NCI-H128 (cell line): ENCODE measurements around the gene SRGAP1.
"Not testable (repeated sequence)": the region's sequence is repeated elsewhere in the genome, so short reads cannot be mapped to it uniquely, and the experiment has no call there.

Experiments used
- DNase-seq: peaks from one replicate; lab custom pipeline; 2025; ENCODE audit not compliant: unreplicated experiment; lab: John Stamatoyannopoulos, UW

The SRGAP1 gene

DNA sequence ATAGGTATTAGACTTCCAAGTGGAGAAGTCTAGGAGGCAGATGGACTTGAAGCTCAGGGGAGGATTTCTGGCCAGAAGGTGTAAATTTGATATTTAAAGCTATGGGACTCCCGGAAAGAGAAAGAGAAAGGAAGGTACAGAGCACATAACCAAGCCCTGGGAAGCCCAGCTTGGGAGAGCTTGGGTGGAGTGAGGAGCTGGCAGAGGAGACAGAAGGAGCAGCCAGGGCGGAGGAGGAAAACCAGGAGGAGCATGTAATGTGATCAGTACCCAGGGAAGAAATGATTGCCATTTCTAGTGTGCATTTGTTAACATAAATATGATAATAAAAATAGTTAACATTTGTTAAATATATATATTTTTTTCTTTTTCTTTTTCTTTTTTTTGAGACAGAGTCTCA is 310.2 kb downstream of the SRGAP1 start:
- DNase-seq = no peak

DNA sequence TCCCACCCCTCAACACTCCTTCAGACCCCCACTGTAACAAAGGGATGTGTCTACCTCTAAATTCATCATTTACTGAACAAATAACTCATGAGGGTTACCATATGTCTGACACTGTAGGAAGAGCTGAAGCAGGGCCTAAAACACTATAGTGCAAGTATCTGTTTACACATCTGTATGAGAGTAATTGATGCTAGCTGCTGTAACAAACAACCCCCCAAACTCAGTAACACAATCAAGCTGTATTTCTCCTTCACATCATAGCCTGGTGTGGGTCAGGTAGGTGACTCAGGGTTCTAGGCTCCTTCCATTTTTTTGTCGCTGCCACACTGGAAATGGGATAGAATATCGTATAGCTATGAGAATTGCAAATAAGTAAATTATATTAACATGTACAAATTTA is 312.6 kb downstream of the SRGAP1 start:
- DNase-seq = no peak

DNA sequence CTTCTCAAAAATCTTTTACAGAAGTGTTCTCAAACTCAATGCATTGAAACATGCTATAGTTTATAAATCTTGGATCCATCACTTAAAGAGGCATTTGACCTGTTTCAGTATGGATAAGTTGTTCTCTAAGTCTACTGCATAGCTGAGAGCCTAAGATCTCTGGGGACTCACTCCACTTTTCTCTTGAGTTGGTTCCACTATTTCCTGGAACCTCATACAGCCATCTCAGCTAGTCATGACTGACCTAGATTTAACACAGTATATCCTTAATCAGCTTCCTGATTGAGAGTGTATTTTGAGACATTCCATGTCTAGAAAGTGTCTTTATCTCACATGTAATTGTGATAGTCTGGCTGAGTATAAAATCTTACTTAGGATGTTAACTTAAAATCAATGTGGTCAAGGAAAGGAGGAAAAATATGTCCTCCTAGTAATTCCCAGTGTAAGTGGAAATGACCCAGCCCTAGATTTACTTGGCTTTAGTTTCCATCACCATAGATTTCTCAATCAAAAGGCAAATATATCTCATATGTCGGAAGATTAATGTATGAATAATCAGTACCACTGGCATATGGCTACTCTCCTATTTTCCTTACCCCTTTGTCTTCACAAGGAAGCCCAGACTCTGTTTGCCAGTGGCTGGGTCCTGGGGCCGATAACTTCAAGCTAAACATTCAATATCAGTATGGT is 315.7 kb downstream of the SRGAP1 start:
- no peak for DNase-seq

DNA sequence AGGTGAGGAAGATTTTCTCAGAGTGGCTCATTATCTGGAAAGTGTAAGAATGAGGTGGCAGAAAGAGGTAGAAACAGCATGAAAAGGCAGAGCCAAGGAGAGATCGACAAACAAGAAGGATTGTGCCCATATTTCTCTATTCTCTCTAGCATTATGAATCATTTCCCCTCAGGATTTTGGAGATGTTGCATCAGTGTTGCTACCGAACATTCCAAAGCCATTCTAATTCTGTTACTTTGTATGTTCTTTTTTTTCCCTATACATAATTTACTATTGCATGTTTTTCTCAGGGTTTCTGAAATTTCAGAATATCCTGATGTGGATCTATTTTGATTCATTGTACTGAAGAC is 316.2 kb downstream of the SRGAP1 start:
- no peak for DNase-seq

DNA sequence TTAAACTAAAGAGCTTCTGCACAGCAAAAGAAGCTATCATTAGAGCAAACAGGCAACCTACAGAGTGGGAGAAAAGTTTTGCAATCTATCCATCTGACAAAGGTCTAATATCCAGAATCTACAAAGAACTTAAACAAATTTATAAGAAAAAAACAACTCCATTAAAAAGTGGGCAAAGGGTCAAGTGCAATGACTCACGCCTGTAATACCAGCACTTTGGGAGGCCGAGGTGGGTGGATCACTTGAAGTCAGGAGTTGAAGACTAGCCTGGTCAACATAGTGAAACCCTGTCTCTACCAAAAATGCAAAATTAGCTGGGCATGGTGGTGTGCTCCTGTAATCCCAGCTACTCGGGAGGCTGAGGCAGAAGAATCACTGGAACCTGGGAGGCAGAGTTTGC is 322.1 kb downstream of the SRGAP1 start:
- DNase-seq = not testable (repeated sequence)

DNA sequence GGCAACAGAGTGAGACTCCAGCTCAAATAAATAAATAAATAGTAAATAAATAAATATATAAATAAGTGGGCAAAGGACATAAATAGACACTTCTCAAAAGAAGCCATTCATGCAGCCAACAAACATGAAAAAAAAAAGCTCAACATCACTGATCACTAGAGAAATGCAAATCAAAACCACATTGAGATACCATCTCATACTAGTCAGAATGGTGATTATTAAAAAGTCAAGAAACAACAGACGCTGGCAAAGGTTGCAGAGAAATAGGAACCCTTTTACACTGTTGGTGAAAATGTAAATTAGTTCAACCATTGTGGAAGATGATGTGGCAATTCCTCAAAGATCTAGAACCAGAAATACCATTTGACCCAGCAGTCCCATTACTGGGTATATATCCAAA is 322.5 kb downstream of the SRGAP1 start:
- DNase-seq = not testable (repeated sequence)

DNA sequence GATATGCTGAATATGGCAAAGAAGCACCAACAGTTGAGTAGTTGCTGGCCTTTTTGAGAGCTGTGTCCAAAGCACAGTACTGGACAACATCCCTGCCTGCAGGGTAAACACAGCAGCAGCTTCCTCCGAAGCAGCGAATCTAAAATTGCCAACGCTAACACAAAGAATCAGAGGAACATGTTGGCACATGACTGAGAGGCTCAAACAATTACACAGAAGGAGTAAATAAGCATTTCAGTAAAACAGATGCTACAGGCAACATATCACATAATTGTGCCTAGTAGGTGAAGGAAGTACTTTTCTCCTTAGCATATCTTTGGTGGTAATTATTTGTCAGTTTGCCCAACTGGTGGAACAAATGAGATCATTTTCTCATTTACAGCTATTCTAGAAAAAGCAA is 325.5 kb downstream of the SRGAP1 start:
- no peak for DNase-seq

DNA sequence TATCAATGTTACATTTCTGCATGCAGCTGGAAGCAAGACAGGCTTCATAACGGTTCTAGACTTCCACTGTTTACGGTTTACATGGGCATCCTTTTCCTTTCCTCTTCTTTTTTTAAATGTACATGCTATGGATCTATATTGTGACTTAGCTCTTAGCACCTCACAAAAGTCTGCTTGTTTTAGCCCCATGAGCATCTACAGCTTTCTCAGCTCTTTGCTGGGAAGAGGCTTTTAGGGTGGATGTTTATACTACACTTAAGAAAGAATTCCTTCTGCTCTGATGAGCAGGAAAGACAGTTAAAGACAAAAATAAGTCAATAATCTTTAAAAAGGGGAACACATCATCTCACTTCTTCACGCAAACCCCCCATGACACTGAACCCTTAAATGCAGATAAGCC is 326.2 kb downstream of the SRGAP1 start:
- no peak for DNase-seq

DNA sequence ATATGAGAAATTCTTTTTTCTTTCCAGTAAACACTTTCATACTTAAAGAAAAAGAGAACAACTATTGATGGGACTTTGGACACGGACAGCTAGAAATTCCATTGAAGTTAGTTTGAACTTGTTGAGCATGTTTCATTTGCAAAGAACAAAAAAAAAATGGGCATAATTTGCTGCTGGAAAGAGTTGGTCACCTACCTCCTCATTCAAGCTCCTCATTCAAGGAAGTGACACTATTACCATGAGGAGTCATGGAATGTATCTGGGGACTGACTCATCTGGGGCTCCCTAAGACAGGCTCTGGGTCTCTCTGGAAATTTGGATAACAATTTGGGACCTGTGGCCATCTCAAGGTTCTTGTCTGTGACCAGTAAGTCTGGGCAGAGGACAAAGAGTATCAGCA is 327.2 kb downstream of the SRGAP1 start:
- no peak for DNase-seq

DNA sequence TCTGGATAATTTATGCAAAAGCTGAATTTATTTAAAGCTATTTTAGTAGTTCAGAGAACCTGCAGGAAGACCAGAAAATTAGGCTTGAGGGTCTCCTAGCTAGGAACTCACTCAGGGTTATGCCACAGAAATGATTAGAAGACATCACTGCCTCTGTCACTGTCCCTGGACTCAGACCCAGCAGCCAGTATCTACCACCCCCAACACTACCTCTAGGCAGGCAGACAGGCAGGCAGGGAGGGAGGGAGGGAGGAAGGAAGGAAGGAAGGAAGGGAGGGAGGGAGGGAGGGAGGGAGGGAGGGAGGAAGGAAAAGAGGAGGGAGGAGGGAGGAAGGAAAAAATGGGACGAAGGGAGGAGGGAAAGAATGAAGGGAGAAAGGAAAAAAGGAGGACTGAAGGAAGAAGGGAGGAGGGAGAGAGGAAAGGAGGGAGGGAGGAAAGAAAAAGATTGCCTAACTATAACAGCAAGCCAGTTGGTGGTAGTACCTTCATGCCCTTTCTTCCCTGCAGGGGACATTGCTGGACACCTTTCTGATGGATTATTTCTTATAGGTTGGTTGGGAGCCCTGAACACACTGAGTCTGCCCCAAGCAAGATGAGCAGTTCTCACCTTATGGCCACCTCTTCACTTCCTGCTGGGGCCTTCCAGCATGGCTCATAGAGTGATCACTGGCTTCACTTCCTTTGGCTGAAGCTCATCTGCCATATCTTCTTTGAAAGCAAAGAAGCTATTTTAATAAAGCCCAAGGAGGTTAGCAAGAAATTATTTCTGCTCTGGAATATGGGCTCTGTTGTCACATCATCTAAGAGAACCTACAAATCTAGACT is 327.9 kb downstream of the SRGAP1 start:
- DNase-seq = no peak

DNA sequence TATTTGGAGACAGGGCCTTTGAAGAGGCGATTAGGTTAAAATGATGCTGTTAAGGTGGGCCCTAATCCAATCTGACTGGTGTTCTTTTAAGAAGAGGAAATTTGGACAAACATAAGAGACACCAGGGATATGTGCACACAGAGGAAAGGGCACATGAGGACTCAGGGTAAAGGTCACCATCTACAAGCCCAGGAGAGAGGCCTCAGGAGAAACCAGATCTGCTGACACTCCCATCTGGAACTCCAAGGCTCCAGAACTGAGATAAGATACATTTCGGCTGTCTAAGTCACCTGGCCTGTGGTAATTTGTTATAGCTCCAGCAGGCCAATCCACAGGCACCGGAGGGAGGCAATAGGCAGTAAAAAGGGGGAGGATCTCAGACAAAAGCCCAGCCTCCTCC is 329.0 kb downstream of the SRGAP1 start:
- DNase-seq = no peak

DNA sequence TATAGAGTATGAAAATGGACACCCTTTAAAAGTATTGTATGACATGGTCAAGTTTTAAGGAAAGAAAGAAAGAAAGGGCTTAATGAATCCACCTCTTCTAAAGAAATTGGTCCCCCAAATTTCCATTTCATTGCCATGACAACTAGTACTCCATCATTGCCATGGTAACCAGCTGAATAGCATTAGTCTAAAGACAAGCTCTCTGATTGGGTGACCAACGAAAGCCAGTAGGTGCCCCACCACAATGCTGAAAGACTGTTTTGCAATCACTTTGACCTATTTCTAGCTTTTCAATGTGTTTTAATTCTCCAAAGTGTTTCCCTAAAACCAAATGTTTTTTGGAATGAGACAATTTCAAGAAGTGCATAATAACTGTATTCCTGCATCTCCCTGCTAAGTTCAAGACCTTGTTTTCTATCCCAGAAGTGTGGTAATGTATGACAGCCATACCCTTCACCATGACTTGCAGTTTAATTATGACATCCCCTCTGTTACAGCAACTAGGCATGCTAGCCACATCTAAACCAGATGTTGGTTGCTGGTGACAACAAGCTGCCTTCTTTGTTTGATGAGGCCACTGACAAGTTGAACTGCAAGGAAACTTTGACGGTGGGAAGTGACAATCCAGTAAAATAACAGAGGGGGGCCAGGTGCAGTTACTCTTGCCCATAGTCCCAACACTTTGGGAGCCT is 330.9 kb downstream of the SRGAP1 start:
- DNase-seq = no peak

DNA sequence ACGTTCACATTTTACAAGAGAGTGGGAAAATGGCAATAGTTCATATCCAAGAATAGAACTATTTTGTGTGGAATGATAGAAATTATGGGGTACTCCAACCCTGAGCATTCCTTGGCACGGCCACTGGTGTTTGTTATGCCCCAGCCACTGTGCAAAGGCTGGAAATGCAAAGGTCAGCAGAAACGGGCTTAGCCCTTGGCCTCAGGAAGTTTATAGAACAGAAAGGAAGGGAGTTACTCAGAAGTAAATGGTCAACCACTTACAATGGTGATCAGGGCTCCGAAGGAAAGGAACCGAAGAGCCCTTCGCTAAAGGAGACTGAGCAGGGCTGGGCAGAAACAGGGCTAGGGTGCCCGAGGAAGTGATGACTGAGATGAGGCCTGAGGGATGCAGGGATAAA is 332.5 kb downstream of the SRGAP1 start:
- no peak for DNase-seq

DNA sequence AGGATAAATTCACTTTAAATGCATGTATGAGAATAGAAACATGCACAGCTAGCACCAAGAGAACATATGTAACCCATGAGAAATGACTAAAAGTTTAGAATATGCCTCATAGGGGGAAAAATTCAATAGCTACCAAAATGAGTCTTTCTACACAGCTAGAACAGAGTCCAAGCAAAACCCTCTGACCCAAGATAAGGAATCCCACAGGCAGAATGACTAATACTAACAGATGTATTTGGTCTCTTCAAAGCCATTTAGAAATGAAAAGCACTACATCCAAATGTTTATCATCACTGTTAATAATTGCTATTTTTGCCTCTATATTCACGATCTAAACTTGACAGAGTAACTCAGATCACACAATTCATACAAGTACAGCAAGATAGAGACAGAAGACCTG is 333.6 kb downstream of the SRGAP1 start:
- no peak for DNase-seq

DNA sequence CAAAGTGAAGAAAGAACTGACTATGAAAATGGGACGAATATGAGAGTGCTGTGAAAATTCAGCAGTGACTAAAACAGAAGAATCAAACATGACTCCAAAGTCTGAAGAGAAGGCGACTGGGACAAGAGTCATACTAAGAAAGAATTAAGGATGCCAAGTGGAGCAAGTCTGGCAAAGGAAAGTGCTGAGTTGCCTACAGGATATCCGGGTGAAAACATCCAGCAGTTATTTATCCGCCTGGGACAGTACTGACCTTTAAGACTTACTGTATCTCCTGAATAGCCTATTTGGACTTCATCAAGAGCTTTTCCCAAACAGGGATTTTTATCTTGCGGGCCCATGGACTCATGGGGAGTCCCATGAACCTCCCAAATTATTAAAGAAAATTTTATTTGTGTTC is 336.5 kb downstream of the SRGAP1 start:
- no peak for DNase-seq

DNA sequence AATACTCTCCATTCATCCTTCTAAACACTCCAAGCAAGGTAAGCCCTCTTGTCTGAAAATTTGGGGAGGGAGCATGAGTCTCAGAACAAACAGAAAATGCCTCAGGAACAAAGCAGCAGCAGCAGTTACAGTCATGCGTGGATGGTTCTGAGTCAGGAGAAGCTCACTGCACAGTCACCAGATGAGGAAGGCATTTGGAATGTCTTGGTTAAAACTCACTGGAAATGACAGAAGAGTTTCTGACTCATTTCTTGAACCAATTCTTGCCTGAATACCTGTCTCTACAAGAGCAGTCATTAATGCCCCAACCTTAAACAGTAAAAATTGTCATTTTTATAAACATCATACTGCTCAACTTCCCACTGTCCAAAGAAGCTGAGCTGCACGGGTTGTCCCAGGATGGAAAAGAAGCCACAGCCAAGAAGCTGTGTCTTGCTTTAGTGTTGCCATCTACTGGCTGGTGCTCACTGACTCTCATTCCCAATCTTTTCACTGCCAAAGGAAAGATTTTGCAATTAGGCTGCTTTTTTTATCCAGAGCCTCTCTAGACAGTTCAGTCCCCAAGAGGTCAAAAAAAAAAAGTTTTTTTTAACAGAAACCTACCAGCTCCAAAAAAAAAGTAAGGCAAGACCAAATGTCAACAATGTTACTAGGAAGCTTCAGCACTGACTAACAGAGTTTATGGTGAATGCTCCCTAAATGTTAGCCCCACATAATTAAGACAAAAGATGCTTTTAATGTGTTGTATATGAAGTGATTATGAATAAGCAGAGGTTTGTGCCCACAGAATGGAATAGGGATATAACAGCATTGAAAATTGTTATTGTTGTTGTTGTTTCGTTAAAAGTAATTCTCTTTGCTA is 337.2 kb downstream of the SRGAP1 start:
- DNase-seq = no peak

DNA sequence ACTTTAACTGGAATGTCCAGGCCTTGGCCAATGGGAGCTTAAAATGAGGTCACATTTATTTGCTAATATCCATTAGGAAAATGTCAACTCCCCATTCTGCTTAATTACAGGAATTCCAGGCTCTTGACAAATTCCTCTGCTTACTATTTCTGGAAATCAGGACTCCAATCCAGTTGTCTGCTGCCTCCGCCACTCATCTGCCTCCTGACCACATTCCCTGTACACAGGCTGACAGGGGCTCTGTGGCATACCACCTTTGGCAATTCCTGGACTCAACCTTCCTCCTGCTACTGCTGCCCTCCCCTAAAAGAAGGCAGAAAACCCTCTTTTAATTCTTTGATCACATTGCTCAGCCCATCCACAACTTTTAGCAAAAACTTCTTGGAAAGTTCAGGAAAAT is 339.7 kb downstream of the SRGAP1 start:
- DNase-seq = no peak

DNA sequence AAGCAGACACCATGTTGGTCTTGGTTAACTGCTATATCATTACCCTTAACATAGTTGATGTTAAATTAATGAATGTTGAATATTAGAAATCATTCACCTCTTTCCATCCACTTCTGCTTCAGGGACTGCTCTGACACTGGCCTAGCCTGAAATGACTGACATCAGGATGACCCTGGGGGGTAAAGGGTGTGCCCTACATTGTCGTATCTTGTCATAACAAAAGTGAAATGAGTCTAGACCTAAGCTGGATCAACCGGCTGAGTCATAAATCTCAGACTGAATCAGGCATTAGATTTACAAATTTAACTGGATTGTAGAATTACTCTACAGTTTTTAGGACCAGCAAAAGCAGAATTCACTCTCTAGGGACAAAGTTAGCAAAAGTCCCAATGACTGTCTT is 342.3 kb downstream of the SRGAP1 start:
- no peak for DNase-seq

DNA sequence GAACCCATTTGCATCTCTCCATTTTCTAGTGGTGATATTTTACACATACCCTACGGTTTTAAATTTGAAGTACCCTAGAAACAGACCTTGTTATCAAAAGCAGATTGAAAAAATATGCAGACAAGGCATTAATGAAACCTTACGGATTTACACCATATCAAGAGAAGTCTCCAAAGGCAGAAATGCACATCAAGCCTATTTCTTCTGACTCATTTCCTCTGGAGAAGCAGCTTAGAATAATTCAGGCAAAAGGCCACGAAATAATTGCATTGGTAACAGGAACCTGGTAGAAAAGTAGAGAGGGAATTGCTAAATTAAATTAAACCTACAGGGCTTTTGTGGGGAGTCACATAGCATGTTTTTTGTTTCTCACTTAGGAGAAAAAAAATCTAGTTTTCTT is 342.9 kb downstream of the SRGAP1 start:
- no peak for DNase-seq

DNA sequence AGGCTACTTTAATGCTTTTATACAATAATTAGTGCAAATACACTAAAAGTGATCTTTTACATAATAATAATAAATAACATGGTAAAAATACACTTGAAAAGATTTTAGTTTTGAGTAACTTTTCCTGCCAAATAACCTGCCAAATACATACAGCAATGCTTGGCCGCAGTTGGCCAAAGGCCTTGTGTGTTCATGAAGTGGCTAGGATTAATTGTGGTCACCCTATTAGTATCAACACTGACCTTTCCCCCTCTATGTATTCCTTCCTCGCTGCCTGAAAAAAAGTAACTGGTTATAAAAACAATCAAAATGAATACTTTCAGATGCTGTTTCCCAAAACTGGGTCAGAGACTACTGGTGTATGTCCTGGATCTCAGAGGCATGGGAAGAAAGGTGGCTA is 343.3 kb downstream of the SRGAP1 start:
- no peak for DNase-seq

DNA sequence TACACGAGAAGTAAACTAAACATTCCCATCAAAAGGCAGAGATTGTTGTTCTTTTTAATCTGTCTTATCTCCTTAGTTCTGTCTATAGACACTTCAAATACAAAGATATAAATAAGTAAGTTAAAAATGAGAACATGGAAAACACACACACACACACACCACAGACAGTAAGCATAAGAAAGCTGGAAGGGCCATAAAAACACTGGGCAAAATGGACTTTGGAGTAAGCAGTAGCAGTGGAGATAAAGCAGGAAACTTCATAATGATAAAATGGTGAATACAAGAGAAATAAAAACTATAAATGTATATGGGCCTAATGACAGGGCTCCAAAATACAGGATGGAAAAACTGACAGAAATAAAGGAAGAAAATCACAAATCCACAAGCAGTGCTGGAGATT is 345.0 kb downstream of the SRGAP1 start:
- DNase-seq = no peak
